ENCODE measurements around the gene KRT83. TPM values are rescaled to one million over a fixed set of nuclear protein-coding genes. Genes with fewer than 3 reads are reported as not detected.

KRT83 gene
- polyA plus RNA-seq, 3 donors: not detected

DNA sequence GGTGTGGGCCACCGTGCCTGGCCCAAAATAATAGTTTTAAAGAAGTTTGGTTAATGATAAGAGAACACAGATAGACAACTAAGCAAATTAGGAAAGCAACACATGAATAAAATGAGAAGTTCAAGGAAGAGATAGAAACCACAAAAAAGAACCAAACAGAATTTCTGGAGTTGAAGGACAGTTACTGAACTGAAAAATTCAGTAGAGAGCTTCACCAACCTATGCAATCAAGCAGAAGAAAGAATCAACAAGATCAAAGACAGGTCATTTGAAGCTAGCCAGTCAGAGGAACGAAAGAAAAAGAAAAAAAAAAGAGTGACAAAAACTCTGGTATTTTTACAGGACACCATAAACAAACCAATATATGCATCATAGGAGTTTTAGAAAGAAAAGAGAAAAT lies 15.4 kb upstream of the KRT83 start:
- TF ChIP-seq, protein P1, sequence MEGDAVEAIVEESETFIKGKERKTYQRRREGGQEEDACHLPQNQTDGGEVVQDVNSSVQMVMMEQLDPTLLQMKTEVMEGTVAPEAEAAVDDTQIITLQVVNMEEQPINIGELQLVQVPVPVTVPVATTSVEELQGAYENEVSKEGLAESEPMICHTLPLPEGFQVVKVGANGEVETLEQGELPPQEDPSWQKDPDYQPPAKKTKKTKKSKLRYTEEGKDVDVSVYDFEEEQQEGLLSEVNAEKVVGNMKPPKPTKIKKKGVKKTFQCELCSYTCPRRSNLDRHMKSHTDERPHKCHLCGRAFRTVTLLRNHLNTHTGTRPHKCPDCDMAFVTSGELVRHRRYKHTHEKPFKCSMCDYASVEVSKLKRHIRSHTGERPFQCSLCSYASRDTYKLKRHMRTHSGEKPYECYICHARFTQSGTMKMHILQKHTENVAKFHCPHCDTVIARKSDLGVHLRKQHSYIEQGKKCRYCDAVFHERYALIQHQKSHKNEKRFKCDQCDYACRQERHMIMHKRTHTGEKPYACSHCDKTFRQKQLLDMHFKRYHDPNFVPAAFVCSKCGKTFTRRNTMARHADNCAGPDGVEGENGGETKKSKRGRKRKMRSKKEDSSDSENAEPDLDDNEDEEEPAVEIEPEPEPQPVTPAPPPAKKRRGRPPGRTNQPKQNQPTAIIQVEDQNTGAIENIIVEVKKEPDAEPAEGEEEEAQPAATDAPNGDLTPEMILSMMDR (IDR thresholded peaks at IDR 0.05): no peak
- Mint-ChIP-seq H3K27me3 (ENCODE audit: low read depth in 3 of 3) (peaks cover 2 to 8% (median 6%) of the 10 kb centered on the region in 3 donors), H3K4me1 (no peaks in the 10 kb centered on the region), H3K9me3 (peaks cover 0 to 6% (median 4%) of the 10 kb centered on the region in 7 donors), H3K4me3 (no peak overlapping the region), H3K36me3 (no peaks in the 10 kb centered on the region), H3K27ac (no peak overlapping the region)
- Histone ChIP-seq H3K36me3 (replicated peaks in 1 of 2; ENCODE audit: control insufficient read depth in 1 of 2, insufficient read depth in 2 of 2, low read length in 2 of 2) (no peaks in the 10 kb centered on the region), H4K20me1 (ENCODE audit: insufficient read depth, low read length) (no peaks in the 10 kb centered on the region), H3K79me2 (ENCODE audit: insufficient read depth, low read length) (no peaks in the 10 kb centered on the region), H3K4me2 (replicated peaks; ENCODE audit: extremely low read depth, low read length, poor library complexity, severe bottlenecking) (no peak overlapping the region), H3K27ac (ENCODE audit: low read depth in 1 of 2, low read length in 2 of 2) (no peak overlapping the region), H2AFZ (ENCODE audit: insufficient read depth, low read depth, low read length, poor library complexity, severe bottlenecking) (no peak overlapping the region), H3K27me3 (ENCODE audit: control insufficient read depth in 2 of 2, insufficient read depth in 2 of 2, low read length in 2 of 2) (peaks cover 0 to 2% of the 10 kb centered on the region in 2 donors), H3K4me1 (ENCODE audit: control insufficient read depth in 1 of 2, insufficient read depth in 2 of 2, low read length in 2 of 2) (no peaks in the 10 kb centered on the region), H3K9ac (ENCODE audit: insufficient read depth, low read length, poor library complexity, severe bottlenecking) (no peak overlapping the region), H3K4me3 (replicated peaks in 1 of 3; ENCODE audit: low read depth in 2 of 3, low read length in 3 of 3) (no peak overlapping the region), H3K9me3 (replicated peaks in 1 of 2; ENCODE audit: control insufficient read depth in 1 of 2, insufficient read depth in 1 of 2, low read length in 2 of 2) (no peaks in the 10 kb centered on the region)
- intact Hi-C loops (cut with micrococcal nuclease): no loop called here
- WGBS (ENCODE audit: insufficient coverage): no CpG with 5 or more reads among the region's 2 CpGs
- no peak for DNase-seq

GRCh38 chr12:52335598-52336262 lies 14.5 kb upstream of the KRT83 start:
- Mint-ChIP-seq H3K36me3 (no peaks in the 10 kb centered on the region), H3K4me1 (no peaks in the 10 kb centered on the region), H3K27ac (no peak overlapping the region), H3K27me3 (ENCODE audit: low read depth in 3 of 3) (peaks cover 4 to 10% (median 6%) of the 10 kb centered on the region in 3 donors), H3K4me3 (no peak overlapping the region), H3K9me3 (peaks cover 0 to 6% (median 4%) of the 10 kb centered on the region in 7 donors)
- Histone ChIP-seq H3K27me3 (ENCODE audit: control insufficient read depth in 2 of 2, insufficient read depth in 2 of 2, low read length in 2 of 2) (peaks cover 0 to 2% of the 10 kb centered on the region in 2 donors), H3K4me2 (replicated peaks; ENCODE audit: extremely low read depth, low read length, poor library complexity, severe bottlenecking) (no peak overlapping the region), H3K4me3 (replicated peaks in 1 of 3; ENCODE audit: low read depth in 2 of 3, low read length in 3 of 3) (no peak overlapping the region), H3K79me2 (ENCODE audit: insufficient read depth, low read length) (no peaks in the 10 kb centered on the region), H3K4me1 (ENCODE audit: control insufficient read depth in 1 of 2, insufficient read depth in 2 of 2, low read length in 2 of 2) (no peaks in the 10 kb centered on the region), H3K9ac (ENCODE audit: insufficient read depth, low read length, poor library complexity, severe bottlenecking) (no peak overlapping the region), H3K36me3 (replicated peaks in 1 of 2; ENCODE audit: control insufficient read depth in 1 of 2, insufficient read depth in 2 of 2, low read length in 2 of 2) (no peaks in the 10 kb centered on the region), H3K9me3 (replicated peaks in 1 of 2; ENCODE audit: control insufficient read depth in 1 of 2, insufficient read depth in 1 of 2, low read length in 2 of 2) (no peaks in the 10 kb centered on the region), H2AFZ (ENCODE audit: insufficient read depth, low read depth, low read length, poor library complexity, severe bottlenecking) (no peak overlapping the region), H4K20me1 (ENCODE audit: insufficient read depth, low read length) (no peaks in the 10 kb centered on the region), H3K27ac (ENCODE audit: low read depth in 1 of 2, low read length in 2 of 2) (no peak overlapping the region)
- TF ChIP-seq, protein P1 (IDR thresholded peaks at IDR 0.05): no peak
- intact Hi-C loops (cut with micrococcal nuclease): no loop called here
- no peak for DNase-seq
- WGBS (ENCODE audit: insufficient coverage): 100% methylated on average over 2 of the region's 4 CpGs

Data from CD14-positive monocyte (primary cell).